Stimulated activated CD4-positive, alpha-beta T cell treated with anti-CD3 and anti-CD28 coated beads, TNF-alpha, amount 100 ng/mL, for 4 hours (primary cell): ENCODE measurements around the gene ATP5ME.
A peak's percentile ranks its signal among the peaks of the same experiment; 100 is the strongest.
"Not testable (repeated sequence)": the region's sequence is repeated elsewhere in the genome, so short reads cannot be mapped to it uniquely, and the experiment has no call there.

ENCODE experiments used
- DNase-seq, 3 experiments: peaks; one replicate each; pipeline ENCODE4 v3.0.0-alpha.2; 2020; ENCODE audit warnings: low read depth in 3 of 3

ATP5ME gene

DNA sequence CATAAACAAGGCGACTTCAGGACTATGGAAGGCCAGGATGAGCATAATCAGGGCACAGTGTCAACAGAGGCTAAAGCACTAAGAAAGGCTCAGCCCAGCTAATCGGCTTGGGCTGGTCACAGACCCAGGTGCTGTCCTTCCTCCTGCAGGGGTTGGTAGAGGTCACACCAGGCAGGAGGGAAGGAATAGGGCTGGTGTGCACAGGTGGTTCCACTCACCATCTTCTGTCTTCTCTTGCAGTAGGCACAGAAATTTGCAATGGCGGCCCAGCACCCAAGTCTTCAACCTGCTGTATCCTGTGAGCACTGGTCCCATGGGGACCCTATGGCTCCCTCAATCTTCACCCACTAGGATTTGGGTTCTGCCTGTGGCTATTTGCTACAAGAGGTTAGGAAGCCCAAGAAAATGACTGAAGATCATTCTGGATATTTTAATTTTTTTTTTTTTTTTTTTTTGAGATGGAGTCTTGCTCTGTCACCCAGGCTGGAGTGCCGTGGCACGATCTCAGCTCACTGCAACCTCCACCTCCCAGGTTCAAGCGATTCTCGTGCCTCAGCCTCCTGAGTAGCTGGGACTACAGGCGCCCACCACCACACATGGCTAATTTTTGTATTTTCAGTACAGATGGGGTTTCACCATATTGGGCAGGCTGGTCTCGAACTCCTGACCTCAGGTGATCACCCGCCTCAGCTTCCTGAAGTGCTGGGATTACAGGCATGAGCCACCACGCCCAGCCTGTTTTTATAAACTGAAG lies 4.1 kb downstream of the ATP5ME start:
- not testable (repeated sequence) for DNase-seq

DNA sequence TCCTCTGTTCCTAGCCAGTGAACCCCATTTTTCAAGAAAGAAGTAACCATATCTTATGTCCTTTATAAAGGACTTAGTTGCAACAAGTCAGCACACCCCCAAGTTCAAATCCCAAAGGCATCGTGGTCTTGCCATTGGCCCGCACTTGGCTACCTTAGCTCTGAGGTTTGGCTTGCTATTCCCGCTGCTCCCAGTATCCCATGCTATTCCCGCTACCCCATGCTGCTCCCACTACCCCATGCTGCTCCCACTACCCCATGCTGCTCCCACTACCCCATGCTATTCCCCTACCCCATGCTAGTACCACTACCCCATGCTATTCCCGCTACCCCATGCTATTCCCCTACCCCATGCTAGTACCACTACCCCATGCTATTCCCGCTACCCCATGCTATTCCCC lies 5.9 kb downstream of the ATP5ME start:
- not testable (repeated sequence) for DNase-seq

DNA sequence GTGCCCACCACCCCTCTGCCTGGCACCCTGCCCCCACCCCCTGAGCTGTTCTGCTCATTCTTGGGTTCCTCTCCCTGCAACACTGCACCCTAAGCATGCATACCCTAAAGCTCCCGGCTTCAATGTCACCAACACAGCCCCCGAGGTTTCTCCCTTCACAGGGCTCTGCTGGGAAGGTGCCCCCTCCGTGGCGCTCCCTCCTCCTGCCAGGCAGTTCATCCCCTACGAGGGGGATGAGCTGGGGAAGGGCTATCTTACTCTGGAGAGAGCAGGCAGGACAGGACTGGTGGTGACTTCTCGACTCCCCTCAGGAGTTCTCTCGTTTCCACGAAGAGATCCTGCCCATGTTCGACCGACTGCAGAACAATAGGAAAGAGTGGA lies 6.5 kb downstream of the ATP5ME start:
- DNase-seq: no peak

DNA sequence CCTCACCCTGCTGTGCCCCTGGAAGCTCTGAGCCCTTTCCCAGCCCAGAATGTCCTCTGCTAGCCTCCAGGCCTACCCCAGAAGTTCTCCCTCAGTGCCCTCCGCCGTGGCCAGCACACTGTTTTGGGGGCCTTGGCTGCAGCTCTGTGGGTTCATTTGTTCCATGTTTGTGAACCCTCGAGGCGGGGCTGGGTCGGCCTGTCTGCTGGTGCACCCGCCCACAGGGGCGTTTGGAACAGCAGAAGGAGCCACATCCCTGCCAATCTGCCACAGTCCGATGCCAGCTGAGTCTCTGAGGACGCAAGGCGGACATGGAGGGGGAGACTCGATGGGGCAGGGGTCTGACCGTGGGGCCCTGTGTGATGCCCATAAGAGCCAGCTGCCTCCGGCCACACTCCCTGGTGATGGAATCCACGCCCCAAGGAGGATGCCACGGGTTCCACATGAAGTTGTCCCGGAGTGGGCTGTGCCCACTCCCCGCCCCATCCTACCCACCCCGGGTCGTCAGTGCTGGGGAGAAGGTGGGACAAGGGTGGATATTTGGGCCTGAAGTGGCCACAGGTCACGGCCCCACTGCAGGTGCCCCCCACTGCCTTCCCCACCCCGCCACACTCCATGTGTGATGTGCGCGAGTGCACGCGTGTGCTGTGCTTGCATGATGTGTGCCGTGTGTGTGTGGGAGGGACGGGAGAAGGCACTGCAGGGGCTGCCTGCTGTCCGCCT lies 7.1 kb downstream of the ATP5ME start:
- DNase-seq: no peak

DNA sequence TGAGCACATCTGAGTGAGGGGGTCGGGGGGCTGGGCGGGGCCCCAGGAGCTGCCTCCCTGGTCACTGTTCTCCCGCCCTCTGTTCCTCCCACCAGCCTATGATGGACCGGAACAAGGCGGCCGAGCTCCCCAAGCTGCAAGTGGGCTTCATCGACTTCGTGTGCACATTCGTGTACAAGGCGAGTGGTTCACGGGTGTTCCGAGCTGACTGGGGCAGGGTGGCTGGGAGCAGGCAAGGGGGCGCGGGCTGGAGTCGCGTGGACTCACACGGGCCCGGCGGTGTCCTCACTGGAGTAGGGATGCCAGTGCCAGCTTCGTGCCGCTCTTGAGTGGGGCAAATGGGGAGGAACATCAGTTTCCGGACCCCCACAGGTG lies 7.7 kb downstream of the ATP5ME start:
- no peak for DNase-seq

DNA sequence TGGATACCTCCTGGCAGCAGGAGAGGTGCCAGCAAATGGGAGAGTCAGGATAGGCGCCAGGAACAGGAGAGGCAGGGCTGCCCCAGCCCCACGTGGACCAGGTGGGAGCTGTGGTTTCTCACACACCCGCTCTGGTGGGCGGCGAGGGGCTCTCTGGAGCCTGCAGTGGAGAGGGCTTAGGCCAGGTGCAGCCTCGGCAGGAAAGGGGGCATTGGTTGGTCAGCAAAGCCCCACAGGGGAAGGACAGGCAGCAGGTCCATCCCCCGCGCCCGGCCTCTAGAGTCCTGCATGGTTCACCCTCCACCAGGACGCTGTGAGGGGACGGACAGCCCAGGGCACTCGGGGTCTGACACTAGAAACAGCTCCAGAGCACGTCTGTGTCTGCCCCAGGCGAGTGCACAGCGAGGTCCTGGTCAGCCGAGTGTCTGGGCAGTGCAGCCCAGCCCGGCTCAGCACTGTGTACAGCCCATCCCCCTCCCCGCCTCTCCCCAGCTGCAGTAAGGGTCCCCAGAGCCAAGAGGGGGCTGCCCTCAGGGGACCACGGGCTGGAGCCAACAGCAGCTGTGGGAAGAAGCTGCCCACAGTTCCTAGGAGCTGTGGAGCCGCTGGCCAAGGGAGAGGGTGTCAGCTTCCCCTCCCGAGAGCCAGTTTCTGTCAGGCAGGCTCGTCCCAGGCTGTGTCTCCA lies 8.2 kb downstream of the ATP5ME start:
- DNase-seq: no peak

DNA sequence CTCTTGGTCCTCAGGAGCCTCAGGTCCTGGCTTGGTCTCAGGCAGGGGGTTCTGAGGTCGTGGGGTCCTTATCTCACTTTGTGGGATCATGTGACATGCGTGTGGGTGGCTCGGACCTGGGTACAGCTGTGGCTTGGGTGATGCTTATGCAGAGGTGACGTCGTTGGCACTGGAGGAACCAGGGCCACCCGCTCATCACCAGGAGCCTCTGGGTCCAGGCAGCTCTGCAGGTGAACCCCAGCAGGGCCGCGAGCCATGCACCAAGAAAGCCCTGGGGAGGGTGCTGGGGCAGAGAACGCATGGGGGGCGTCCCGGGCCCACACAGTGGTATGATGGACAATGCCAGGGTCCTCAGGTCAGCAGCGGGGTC lies 8.7 kb downstream of the ATP5ME start:
- DNase-seq: no peak

DNA sequence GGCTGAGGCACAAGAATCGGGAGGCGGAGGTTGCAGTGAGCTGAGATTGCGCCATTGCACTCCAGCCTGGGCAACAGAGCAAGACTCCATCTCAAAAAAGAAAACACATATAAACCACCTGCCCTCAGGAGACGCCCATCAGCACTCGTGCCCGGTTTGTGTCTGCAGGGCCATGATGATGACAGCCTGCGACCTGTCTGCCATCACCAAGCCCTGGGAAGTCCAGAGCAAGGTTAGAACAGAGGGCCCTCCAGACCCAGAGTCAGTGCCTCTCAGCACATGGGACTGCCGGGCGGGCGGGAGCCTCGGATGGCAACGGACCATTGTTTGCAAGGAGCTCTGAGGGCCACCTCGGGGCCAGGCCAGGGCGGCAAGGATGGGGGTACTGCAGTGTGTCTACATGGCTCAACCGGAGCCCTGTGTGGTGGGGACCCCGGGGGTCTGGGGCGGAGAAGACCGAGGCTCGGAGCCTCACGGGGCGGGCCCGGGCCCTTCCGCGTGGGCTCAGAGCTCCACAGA lies 9.3 kb downstream of the ATP5ME start:
- DNase-seq: no peak

DNA sequence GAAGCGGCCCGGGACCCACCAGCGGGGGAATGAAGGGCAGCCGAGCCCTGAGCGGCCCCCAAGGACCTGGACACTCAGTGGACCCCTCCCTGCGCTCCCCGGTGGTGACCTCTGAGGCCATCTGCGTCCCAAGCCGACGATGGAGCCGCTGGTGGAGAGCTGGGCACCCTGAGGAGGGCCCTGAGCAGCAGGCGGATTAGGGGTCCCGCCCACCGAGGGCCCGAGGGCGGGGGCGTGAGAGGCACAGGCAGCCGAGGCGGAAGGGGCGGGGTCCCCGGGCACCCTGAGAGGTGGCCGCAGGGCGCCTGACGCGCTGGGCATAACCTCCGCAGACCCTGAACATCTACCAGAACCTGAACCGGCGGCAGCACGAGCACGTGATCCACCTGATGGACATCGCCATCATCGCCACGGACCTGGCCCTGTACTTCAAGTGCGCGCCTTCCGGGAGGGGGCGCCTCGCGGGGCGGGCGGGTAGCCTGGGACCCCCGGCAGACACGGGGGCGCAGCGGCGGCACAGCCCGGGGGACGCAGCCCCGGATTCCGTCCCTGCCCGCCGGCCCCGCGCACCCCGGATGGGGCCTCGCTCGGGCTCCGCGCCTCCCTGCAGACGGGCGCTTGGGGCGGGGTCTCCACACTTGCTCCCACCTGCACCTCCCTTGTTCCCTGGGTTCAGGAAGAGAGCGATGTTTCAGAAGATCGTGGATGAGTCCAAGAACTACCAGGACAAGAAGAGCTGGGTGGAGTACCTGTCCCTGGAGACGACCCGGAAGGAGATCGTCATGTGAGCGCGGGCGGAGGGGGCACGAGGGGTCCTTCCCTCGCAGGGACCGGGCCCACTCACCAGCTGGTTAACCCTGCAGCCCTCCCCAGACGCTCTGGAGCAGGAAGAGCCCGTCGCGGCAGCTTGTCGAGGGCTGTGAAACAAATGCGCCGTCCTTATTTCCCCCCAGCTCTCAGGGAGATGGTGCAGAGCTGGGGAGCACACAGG lies 10.3 kb downstream of the ATP5ME start:
- peak; percentile 54 to 69 (median 64) for DNase-seq

DNA sequence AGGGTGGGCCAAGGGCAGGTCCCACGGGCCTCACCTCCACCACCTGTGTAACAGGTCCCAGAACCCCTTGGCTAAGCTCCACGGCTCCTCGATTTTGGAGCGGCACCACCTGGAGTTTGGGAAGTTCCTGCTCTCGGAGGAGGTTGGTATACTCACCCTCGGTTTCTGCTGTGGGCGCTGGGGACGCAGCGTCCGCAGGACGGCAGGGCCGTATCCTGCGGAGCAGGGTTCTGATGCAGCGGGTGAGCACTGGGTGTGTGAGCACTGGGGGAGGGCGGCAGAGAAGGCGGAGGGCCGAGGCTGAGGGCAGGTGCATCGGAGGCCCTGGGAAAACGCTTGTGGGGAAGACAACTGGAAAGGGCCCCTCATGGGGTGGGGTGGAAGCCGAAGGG lies 11.0 kb downstream of the ATP5ME start:
- DNase-seq: no peak

DNA sequence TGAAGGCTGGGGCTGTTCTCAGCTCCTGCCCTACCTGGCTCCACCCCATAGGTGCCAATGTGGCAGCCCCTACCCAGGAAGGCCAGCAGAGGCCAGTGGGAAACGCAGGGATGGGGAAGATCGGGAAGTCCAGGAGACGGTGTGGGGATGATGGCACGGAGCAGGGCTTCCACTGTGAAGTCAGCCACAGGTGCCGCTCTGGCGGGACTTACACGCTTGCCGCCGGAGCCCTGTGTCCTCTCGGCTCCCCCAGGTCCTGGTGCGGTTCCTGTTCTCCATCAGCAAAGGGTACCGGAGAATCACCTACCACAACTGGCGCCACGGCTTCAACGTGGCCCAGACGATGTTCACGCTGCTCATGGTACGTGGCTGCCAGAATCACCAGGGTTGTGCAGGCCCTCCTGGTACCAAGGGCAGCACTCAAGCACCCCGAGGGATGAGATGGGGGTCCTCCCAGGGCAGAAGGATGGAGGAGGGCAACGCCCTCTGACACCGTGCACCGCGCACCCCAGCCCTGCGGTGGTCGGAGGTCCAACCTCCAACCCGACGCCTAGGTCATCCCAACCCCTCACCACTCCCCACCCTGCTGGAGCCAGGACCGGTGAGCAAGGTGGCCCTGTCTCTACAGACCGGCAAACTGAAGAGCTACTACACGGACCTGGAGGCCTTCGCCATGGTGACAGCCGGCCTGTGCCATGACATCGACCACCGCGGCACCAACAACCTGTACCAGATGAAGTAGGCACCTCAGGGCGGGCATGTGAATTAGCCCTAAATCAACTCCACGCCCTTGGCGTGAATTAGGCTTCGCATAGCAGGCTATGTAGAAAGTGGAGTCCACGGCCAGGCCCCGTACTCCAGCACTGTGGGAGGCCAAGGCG lies 12.0 kb downstream of the ATP5ME start:
- no peak for DNase-seq

DNA sequence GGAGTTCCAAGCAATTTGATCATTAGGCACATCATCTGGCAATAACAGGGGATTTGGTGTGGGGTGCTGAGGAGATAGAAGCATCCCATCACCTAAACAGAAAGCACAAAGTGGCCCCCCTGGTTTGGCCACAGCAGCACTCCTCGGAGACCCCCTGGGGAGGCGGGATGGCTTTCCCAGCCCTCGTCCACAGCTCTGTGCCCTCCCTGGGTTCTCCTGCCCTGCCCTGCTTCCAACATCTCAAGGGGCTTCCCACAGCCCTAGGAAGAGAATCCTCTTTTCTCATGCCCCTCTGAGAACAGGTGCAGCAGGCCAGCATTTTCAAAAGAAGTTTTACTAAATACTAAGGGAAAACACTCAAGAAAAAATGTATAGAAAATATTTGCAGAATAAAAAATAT lies 12.8 kb downstream of the ATP5ME start:
- no peak for DNase-seq

DNA sequence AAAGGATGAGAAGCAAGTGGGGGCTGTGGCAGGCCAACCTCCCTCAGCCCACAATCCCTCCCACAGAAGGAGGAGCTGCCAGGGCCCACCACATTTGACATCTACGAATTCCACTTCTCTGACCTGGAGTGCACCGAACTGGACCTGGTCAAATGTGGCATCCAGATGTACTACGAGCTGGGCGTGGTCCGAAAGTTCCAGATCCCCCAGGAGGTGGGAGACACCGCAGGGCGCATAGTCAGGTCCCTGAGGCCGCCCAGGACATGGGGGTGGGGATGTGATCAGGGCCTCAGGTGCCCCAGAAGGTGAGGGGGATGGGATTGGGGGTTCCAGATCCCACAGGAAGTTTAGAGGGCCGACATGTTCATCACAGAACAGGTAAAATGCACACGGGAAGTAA lies 13.7 kb downstream of the ATP5ME start:
- no peak for DNase-seq

DNA sequence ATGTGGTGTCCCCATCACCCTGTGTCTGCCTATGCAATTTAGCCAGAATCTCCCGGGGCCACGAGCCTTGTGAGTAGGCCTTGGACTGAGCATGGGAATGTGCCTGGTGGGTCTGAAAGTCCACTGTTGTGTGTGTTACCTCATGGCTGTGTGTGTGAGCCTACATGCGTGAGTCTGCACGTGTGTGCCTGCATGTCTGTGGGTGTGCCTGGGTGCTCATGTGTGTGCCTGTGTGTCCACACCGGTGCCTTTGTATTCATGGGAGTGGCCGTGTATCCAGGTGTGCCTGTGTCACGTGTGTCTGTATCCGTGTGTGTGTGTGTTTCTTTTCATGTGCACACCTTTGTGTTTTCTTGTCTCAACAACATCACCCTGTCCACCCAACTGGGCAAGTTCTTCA lies 14.2 kb downstream of the ATP5ME start:
- no peak for DNase-seq

DNA sequence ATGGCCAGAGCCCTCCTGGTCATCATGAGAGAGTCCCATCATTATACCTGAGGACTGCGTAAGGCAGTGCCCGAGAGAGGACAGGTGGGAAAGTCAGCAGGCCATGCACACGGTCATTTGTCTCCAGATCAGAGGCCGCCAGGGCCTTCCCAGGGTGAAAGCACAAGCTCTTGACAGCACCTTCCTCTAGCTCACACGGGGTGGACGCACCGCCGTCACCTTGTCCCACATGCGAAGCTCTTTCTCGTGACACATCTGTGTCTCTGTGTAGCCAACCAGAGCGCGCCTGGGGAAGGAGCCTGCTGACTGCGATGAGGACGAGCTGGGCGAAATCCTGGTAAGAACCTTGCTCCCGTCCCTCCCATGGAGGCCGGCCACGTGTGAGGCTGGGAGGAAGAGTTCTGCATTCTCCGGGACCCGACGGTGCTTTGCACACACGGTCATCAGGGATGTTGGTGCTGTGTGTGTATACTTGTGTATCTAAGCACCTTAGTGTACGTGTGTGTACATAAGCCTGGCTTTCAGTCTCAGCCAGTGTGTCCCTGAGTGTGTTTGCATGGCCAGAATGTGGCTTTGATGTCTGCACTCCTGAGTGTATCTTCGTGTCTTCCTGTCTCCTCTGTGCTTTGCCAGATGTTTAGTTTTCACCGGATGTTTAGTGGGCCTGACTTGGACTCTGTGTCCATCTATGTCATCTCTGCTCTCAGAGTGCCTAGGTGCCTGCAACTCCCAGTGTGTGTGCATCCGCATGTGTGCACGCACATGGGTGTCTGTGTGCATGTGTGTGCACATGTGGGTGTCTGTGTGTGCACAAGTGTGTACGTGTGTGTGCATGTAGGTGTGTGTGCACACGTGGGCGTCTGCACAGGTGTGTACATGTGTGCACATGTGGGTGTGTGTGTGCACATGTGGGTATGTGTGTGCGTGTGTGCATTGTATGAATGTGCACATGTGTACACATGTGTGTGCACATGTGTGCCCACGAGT lies 15.1 kb downstream of the ATP5ME start:
- no peak for DNase-seq

DNA sequence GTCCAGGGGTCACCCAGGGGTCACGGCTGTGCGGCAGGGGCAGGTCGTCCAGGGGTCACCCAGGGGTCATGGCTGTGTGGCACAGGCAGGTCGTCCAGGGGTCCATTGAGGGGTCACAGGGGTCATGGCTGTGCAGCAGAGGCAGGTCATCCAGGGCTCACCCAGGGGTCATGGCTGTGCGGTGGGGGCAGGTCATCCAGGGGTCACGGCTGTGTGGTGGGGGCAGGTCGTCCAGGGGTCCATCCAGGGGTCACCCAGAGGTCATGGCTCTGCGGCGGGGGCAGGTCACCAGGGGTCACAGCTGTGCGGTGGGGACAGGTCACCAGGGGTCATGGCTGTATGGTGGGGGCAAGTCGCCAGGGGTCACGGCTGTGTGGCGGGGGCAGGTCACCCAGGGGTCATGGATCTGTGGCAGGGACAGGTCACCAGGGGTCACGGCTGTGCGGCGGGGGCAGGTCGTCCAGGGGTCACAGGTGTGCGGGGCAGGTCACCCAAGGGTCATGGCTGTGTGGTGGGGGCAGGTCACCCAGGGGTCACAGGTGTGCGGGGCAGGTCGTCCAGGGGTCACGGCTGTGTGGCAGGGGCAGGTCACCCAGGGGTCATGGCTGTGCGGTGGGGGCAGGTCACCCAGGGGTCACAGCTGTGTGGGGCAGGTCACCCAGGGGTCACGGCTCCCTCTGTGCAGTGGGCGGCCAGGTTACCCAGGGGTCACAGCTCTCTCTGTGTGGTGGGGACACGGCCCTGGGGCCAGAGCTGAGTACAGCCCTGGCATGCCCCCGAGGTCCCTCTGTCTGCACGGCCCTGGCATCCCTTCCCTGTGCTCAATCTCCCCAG lies 16.0 kb downstream of the ATP5ME start:
- no peak for DNase-seq

DNA sequence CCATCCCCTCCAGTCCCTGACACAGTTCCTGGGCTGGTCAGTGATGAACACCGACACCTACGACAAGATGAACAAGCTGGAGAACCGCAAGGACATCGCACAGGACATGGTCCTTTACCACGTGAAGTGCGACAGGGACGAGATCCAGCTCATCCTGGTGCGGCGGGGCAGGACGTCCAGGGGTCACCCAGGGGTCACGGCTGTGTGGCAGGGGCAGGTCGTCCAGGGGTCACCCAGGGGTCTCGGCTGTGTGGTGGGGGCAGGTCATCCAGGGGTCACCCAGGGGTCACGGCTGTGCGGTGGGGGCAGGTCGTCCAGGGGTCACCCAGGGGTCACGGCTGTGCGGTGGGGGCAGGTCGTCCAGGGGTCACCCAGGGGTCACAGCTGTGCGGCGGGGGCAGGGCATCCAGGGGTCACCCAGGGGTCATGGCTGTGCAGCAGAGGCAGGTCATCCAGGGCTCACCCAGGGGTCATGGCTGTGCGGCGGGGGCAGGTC lies 16.7 kb downstream of the ATP5ME start:
- DNase-seq: no peak
